ENCODE data around the gene CCDC184. TPM values are rescaled to one million over a fixed set of nuclear protein-coding genes. Genes with fewer than 3 reads are reported as not detected.
A peak's percentile ranks its signal among the peaks of the same experiment; 100 is the strongest.
"Not testable (repeated sequence)": the region's sequence is repeated elsewhere in the genome, so short reads cannot be mapped to it uniquely, and the experiment has no call there.

The CCDC184 gene
- total and polyA plus RNA-seq, 4 donors = 0.63 to 2.8 (median 1.6) TPM

- 0 to 1% methylated on average over 39 of the region's 39 CpGs for WGBS, 2 donors
- DNase-seq = peak; percentile 98
Observed at GRCh38 chr12:48197971-48198671, 14.7 kb downstream of the CCDC184 start.

GRCh38 chr12:48198672-48198971, 15.2 kb downstream of the CCDC184 start:
- Histone ChIP-seq H3K27me3 (ENCODE audit: control insufficient read depth in 1 of 2, insufficient read depth in 2 of 2, low read length in 1 of 2) (no peaks in the 10 kb centered on the region), H3K27ac (ENCODE audit: low read depth in 1 of 2, low read length in 2 of 2) (peak overlapping the region; percentile 77 to 98), H3K9me3 (ENCODE audit: control insufficient read depth, low read length) (no peaks in the 10 kb centered on the region), H3K4me3 (ENCODE audit: low read length in 2 of 2) (peak overlapping the region; percentile 63 to 73), H3K4me1 (ENCODE audit: control insufficient read depth in 1 of 2, insufficient read depth in 2 of 2, low read length in 2 of 2) (peaks cover 0 to 3% of the 10 kb centered on the region in 2 donors), H3K36me3 (ENCODE audit: control insufficient read depth in 1 of 2, insufficient read depth in 2 of 2, low read length in 1 of 2) (no peaks in the 10 kb centered on the region)
- WGBS, 2 donors = 6 to 9% methylated on average over 26 of the region's 26 CpGs
- peak; percentile 71 for ATAC-seq (ENCODE audit: low FRiP score)
- intact Hi-C loops (cut with DNase I) = no loop called here
- DNase-seq = peak; percentile 61 to 82

More at GRCh38 chr12:48197971-48198671, 14.7 kb downstream of the CCDC184 start:
- Histone ChIP-seq H3K9me3 (ENCODE audit: control insufficient read depth, low read length) (no peaks in the 10 kb centered on the region), H3K4me3 (ENCODE audit: low read length in 2 of 2) (peak overlapping the region; percentile 63 to 91), H3K36me3 (ENCODE audit: control insufficient read depth in 1 of 2, insufficient read depth in 2 of 2, low read length in 1 of 2) (no peaks in the 10 kb centered on the region), H3K4me1 (ENCODE audit: control insufficient read depth in 1 of 2, insufficient read depth in 2 of 2, low read length in 2 of 2) (peaks cover 0 to 3% of the 10 kb centered on the region in 2 donors), H3K27ac (ENCODE audit: low read depth in 1 of 2, low read length in 2 of 2) (peak overlapping the region; percentile 77 to 100), H3K27me3 (ENCODE audit: control insufficient read depth in 1 of 2, insufficient read depth in 2 of 2, low read length in 1 of 2) (no peaks in the 10 kb centered on the region)
- peak; percentile 100 for ATAC-seq (ENCODE audit: low FRiP score)
- intact Hi-C loops (cut with DNase I) = no loop called here

GRCh38 chr12:48198985-48199384, 15.5 kb downstream of the CCDC184 start:
- H3K4me1 ChIP-seq (ENCODE audit: control insufficient read depth in 1 of 2, insufficient read depth in 2 of 2, low read length in 2 of 2) = peaks cover 0 to 3% of the 10 kb centered on the region in 2 donors
- H3K27ac ChIP-seq (ENCODE audit: low read depth in 1 of 2, low read length in 2 of 2) = peak overlapping the region in 1 of 2 donors; percentile 98
- H3K4me3 ChIP-seq (ENCODE audit: low read length in 2 of 2) = peak overlapping the region; percentile 63 to 73
- H3K27me3 ChIP-seq (ENCODE audit: control insufficient read depth in 1 of 2, insufficient read depth in 2 of 2, low read length in 1 of 2) = no peaks in the 10 kb centered on the region
- ATAC-seq (ENCODE audit: low FRiP score) = no peak
- intact Hi-C loops (cut with DNase I) = no loop called here
- no peak for DNase-seq
- peaks cover 2% of the 10 kb centered on the region for H3K9me3 ChIP-seq (ENCODE audit: control insufficient read depth, low read length)
- WGBS, 2 donors = 54 to 58% methylated on average over 10 of the region's 10 CpGs
- H3K36me3 ChIP-seq (ENCODE audit: control insufficient read depth in 1 of 2, insufficient read depth in 2 of 2, low read length in 1 of 2) = no peaks in the 10 kb centered on the region

- Histone ChIP-seq H3K27me3 (ENCODE audit: control insufficient read depth in 1 of 2, insufficient read depth in 2 of 2, low read length in 1 of 2) (no peaks in the 10 kb centered on the region), H3K36me3 (ENCODE audit: control insufficient read depth in 1 of 2, insufficient read depth in 2 of 2, low read length in 1 of 2) (no peaks in the 10 kb centered on the region), H3K4me1 (ENCODE audit: control insufficient read depth in 1 of 2, insufficient read depth in 2 of 2, low read length in 2 of 2) (peaks cover 0 to 3% of the 10 kb centered on the region in 2 donors), H3K4me3 (ENCODE audit: low read length in 2 of 2) (no peak overlapping the region), H3K9me3 (ENCODE audit: control insufficient read depth, low read length) (peaks cover 5% of the 10 kb centered on the region), H3K27ac (ENCODE audit: low read depth in 1 of 2, low read length in 2 of 2) (no peak overlapping the region)
- no peak for ATAC-seq (ENCODE audit: low FRiP score)
- 79 to 86% methylated on average over 3 of the region's 3 CpGs for WGBS, 2 donors
- intact Hi-C loops (cut with DNase I) = no loop called here
- no peak for DNase-seq
Observed at GRCh38 chr12:48199774-48200221, 16.4 kb downstream of the CCDC184 start.

GRCh38 chr12:48201091-48201490, 17.6 kb downstream of the CCDC184 start:
- WGBS, 2 donors = 89% methylated on average over 3 of the region's 3 CpGs
- ATAC-seq (ENCODE audit: low FRiP score) = no peak
- no peak for DNase-seq
- Histone ChIP-seq H3K27ac (ENCODE audit: low read depth in 1 of 2, low read length in 2 of 2) (no peak overlapping the region), H3K4me3 (ENCODE audit: low read length in 2 of 2) (no peak overlapping the region), H3K9me3 (ENCODE audit: control insufficient read depth, low read length) (peaks cover 8% of the 10 kb centered on the region), H3K4me1 (ENCODE audit: control insufficient read depth in 1 of 2, insufficient read depth in 2 of 2, low read length in 2 of 2) (peaks cover 0 to 3% of the 10 kb centered on the region in 2 donors), H3K27me3 (ENCODE audit: control insufficient read depth in 1 of 2, insufficient read depth in 2 of 2, low read length in 1 of 2) (no peaks in the 10 kb centered on the region), H3K36me3 (ENCODE audit: control insufficient read depth in 1 of 2, insufficient read depth in 2 of 2, low read length in 1 of 2) (no peaks in the 10 kb centered on the region)
- intact Hi-C loops (cut with DNase I) = no loop called here

- no peak for ATAC-seq (ENCODE audit: low FRiP score)
- intact Hi-C loops (cut with DNase I) = no loop called here
- WGBS, 2 donors = 95 to 98% methylated on average over 3 of the region's 3 CpGs
- Histone ChIP-seq H3K4me1 (ENCODE audit: control insufficient read depth in 1 of 2, insufficient read depth in 2 of 2, low read length in 2 of 2) (peaks cover 0 to 3% of the 10 kb centered on the region in 2 donors), H3K9me3 (ENCODE audit: control insufficient read depth, low read length) (peaks cover 8% of the 10 kb centered on the region), H3K27me3 (ENCODE audit: control insufficient read depth in 1 of 2, insufficient read depth in 2 of 2, low read length in 1 of 2) (no peaks in the 10 kb centered on the region), H3K36me3 (ENCODE audit: control insufficient read depth in 1 of 2, insufficient read depth in 2 of 2, low read length in 1 of 2) (no peaks in the 10 kb centered on the region), H3K4me3 (ENCODE audit: low read length in 2 of 2) (no peak overlapping the region), H3K27ac (ENCODE audit: low read depth in 1 of 2, low read length in 2 of 2) (no peak overlapping the region)
- DNase-seq = no peak
Observed at GRCh38 chr12:48201516-48201915, 18.1 kb downstream of the CCDC184 start.

GRCh38 chr12:48202766-48203165, 19.3 kb downstream of the CCDC184 start:
- intact Hi-C loops (cut with DNase I) = no loop called here
- no peak overlapping the region for H3K4me3 ChIP-seq (ENCODE audit: low read length in 2 of 2)
- 90 to 92% methylated on average over 8 of the region's 8 CpGs for WGBS, 2 donors
- H3K4me1 ChIP-seq (ENCODE audit: control insufficient read depth in 1 of 2, insufficient read depth in 2 of 2, low read length in 2 of 2) = peaks cover 0 to 3% of the 10 kb centered on the region in 2 donors
- ATAC-seq (ENCODE audit: low FRiP score) = no peak
- peaks cover 8% of the 10 kb centered on the region for H3K9me3 ChIP-seq (ENCODE audit: control insufficient read depth, low read length)
- no peaks in the 10 kb centered on the region for H3K27me3 ChIP-seq (ENCODE audit: control insufficient read depth in 1 of 2, insufficient read depth in 2 of 2, low read length in 1 of 2)
- H3K36me3 ChIP-seq (ENCODE audit: control insufficient read depth in 1 of 2, insufficient read depth in 2 of 2, low read length in 1 of 2) = no peaks in the 10 kb centered on the region
- DNase-seq = no peak
- no peak overlapping the region for H3K27ac ChIP-seq (ENCODE audit: low read depth in 1 of 2, low read length in 2 of 2)

GRCh38 chr12:48203192-48203591, 19.7 kb downstream of the CCDC184 start, which contains the start of gene OR10AD1:
Gene OR10AD1, minus strand, starts transcription at chr12:48203292. Its CDS starts 0 bp downstream, at chr12:48203292.
- no peaks in the 10 kb centered on the region for H3K27me3 ChIP-seq (ENCODE audit: control insufficient read depth in 1 of 2, insufficient read depth in 2 of 2, low read length in 1 of 2)
- no peak for DNase-seq
- no peaks in the 10 kb centered on the region for H3K36me3 ChIP-seq (ENCODE audit: control insufficient read depth in 1 of 2, insufficient read depth in 2 of 2, low read length in 1 of 2)
- no peak within 1 kb of the TSS for H3K27ac ChIP-seq (ENCODE audit: low read depth in 1 of 2, low read length in 2 of 2)
- H3K9me3 ChIP-seq (ENCODE audit: control insufficient read depth, low read length) = peaks cover 8% of the 10 kb centered on the region
- intact Hi-C loops (cut with DNase I) = no loop called here
- WGBS, 2 donors = 74 to 82% methylated on average over 4 of the region's 4 CpGs
- H3K4me3 ChIP-seq (ENCODE audit: low read length in 2 of 2) = no peak within 1 kb of the TSS
- peaks cover 0 to 3% of the 10 kb centered on the region in 2 donors for H3K4me1 ChIP-seq (ENCODE audit: control insufficient read depth in 1 of 2, insufficient read depth in 2 of 2, low read length in 2 of 2)
- ATAC-seq (ENCODE audit: low FRiP score) = no peak

- H3K4me3 ChIP-seq (ENCODE audit: low read length in 2 of 2); H3K4me1 ChIP-seq (ENCODE audit: control insufficient read depth in 1 of 2, insufficient read depth in 2 of 2, low read length in 2 of 2); ATAC-seq (ENCODE audit: low FRiP score); H3K27me3 ChIP-seq (ENCODE audit: control insufficient read depth in 1 of 2, insufficient read depth in 2 of 2, low read length in 1 of 2); H3K36me3 ChIP-seq (ENCODE audit: control insufficient read depth in 1 of 2, insufficient read depth in 2 of 2, low read length in 1 of 2); DNase-seq; H3K27ac ChIP-seq (ENCODE audit: low read depth in 1 of 2, low read length in 2 of 2); intact Hi-C loops (cut with DNase I); H3K9me3 ChIP-seq (ENCODE audit: control insufficient read depth, low read length): not testable (repeated sequence)
- WGBS, 2 donors = 96 to 100% methylated on average over 1 of the region's 2 CpGs
Observed at GRCh38 chr12:48209495-48209894, 26.1 kb downstream of the CCDC184 start.

Data from aorta (tissue), 5 donors.